ENCODE results near the gene LHX6. TPM values are rescaled to one million over a fixed set of nuclear protein-coding genes. Genes with fewer than 3 reads are reported as not detected.

The LHX6 gene
- total and polyA plus RNA-seq, 2 of the 8 experiments (the other 6 are each of a cell fraction or from before 2014, with no cell fraction given), result 0.92 to 1.2 TPM

GRCh38 chr9:122217640-122218039, 11.1 kb downstream of the LHX6 start:
- Histone ChIP-seq H2BK5ac (ENCODE audit: low read depth, low read length) (no peak overlapping the region), H4K91ac (replicated peaks; ENCODE audit: insufficient read length, low read length) (no peak overlapping the region), H2AFZ (ENCODE audit: low read length) (no peak overlapping the region), H3K23ac (ENCODE audit: insufficient read length) (no peak overlapping the region), H2AK5ac (ENCODE audit: low read depth, low read length) (no peak overlapping the region), H3K4me3 (ENCODE audit: extremely low read depth in 1 of 4, insufficient read depth in 2 of 4, low read depth in 3 of 4, low read length in 4 of 4) (peak overlapping the region in 1 of 4 experiments; percentile 51; a peak in 2 of 8 replicates), H3K9ac (replicated peaks in 1 of 4; ENCODE audit: extremely low read depth in 1 of 4, low read depth in 3 of 4, low read length in 3 of 4) (no peak overlapping the region), H3K27ac (ENCODE audit: low read depth, low read length) (no peak overlapping the region), H4K5ac (ENCODE audit: insufficient read length, low read depth, low read length) (no peak overlapping the region), H3K18ac (ENCODE audit: extremely low read depth, low read length) (no peak overlapping the region), H2BK20ac (ENCODE audit: low read length) (no peak overlapping the region), H3K14ac (ENCODE audit: insufficient read length) (no peak overlapping the region), H3K4ac (replicated peaks; ENCODE audit: insufficient read length, low read depth, low read length) (no peak overlapping the region), H3K4me2 (ENCODE audit: insufficient read depth in 1 of 2, low read depth in 2 of 2, low read length in 2 of 2) (peak overlapping the region in 1 of 2 experiments; percentile 62; a peak in 1 of 4 replicates), H2BK12ac (ENCODE audit: low read depth, low read length) (no peak overlapping the region), H3K79me2 (ENCODE audit: control insufficient read depth in 1 of 2, insufficient read depth in 2 of 2, low read length in 2 of 2) (no peaks in the 10 kb centered on the region), H3K9me3 (ENCODE audit: insufficient read depth in 2 of 2, low read depth in 1 of 2, low read length in 1 of 2) (peaks cover 0 to 3% of the 10 kb centered on the region in 2 experiments; a peak in 1 of 4 replicates), H2BK15ac (ENCODE audit: low read length) (no peak overlapping the region), H3K27me3 (replicated peaks in 1 of 4; ENCODE audit: control insufficient read depth in 3 of 4, extremely low read depth in 1 of 4, insufficient read depth in 3 of 4, low read length in 3 of 4) (peaks cover 83 to 97% (median 93%) of the 10 kb centered on the region in 4 experiments), H3K4me1 (replicated peaks in 1 of 4; ENCODE audit: control insufficient read depth in 3 of 4, insufficient read depth in 4 of 4, low read length in 3 of 4) (peaks cover 5 to 45% (median 34%) of the 10 kb centered on the region in 4 experiments), H3K56ac (replicated peaks; ENCODE audit: insufficient read length, low read depth, low read length) (no peak overlapping the region), H2BK120ac (replicated peaks; ENCODE audit: low read depth, low read length) (no peak overlapping the region), H3K23me2 (ENCODE audit: low read depth, low read length) (peaks cover 29% of the 10 kb centered on the region; the same call in 1 of the 2 replicates), H4K8ac (ENCODE audit: extremely low read depth, insufficient read depth, low read length) (no peak overlapping the region), H4K20me1 (replicated peaks in 1 of 2; ENCODE audit: control insufficient read depth in 1 of 2, insufficient read depth in 2 of 2, low read length in 2 of 2) (peaks cover 12 to 22% of the 10 kb centered on the region in 2 experiments), H3K36me3 (ENCODE audit: control insufficient read depth in 2 of 4, insufficient read depth in 4 of 4, low read length in 3 of 4) (no peaks in the 10 kb centered on the region; a peak in 1 of 8 replicates), H3K79me1 (ENCODE audit: low read depth, low read length) (no peaks in the 10 kb centered on the region; the same call in 1 of the 2 replicates)
- no peak for DNase-seq (ENCODE audit: low read depth in 1 of 2, low spot score in 2 of 2)
- POLR2A ChIA-PET (ENCODE audit: partially characterized antibody), result interaction anchor here (1.2 to 2.6 kb wide), 2 partner anchors 8 to 13 kb away, joined by 3 to 26 read pairs; no protein-coding TSS in a partner anchor
- no peak for FAIRE-seq
- CTCF ChIA-PET (ENCODE audit: partially characterized antibody), result interaction anchor here (0.8 to 5.2 kb wide), 6 partner anchors 8 to 135 kb away, joined by 3 to 56 read pairs (median 4); partner anchors contain the start of genes MORN5 and NDUFA8
- WGBS, 2 experiments (ENCODE audit: extremely low coverage in 1 of 2, insufficient coverage in 1 of 2, insufficient read length in 1 of 2, insufficient replicate concordance in 2 of 2, low coverage in 1 of 2, low lambda C conversion rate in 2 of 2, missing lambda C conversion rate in 1 of 2), result 58% methylated on average over 4 of the region's 4 CpGs; no CpG with 5 or more reads in 1 of the 2 experiments
- TF ChIP-seq POLR2A (IDR thresholded peaks at IDR 0.05; ENCODE audit: control extremely low read depth in 1 of 2, low read depth in 2 of 2, low read length in 2 of 2) (no peak), CBX8 (IDR thresholded peaks at IDR 0.05; ENCODE audit: borderline replicate concordance, low read depth, low read length) (peak; percentile 65; the same call in 1 of the 2 replicates), YY1 (IDR thresholded peaks at IDR 0.05; ENCODE audit: low read depth, low read length) (no peak), EP300 (IDR thresholded peaks at IDR 0.05; ENCODE audit: borderline replicate concordance in 1 of 2, low read depth in 2 of 2, low read length in 2 of 2) (no peak), CHD1 (IDR thresholded peaks at IDR 0.05; ENCODE audit: low read depth, low read length) (no peak)
